ENCODE results near the gene FAM222B.
A peak's percentile ranks its signal among the peaks of the same experiment; 100 is the strongest.
"Not testable (repeated sequence)": the region's sequence is repeated elsewhere in the genome, so short reads cannot be mapped to it uniquely, and the experiment has no call there.

Gene FAM222B, protein sequence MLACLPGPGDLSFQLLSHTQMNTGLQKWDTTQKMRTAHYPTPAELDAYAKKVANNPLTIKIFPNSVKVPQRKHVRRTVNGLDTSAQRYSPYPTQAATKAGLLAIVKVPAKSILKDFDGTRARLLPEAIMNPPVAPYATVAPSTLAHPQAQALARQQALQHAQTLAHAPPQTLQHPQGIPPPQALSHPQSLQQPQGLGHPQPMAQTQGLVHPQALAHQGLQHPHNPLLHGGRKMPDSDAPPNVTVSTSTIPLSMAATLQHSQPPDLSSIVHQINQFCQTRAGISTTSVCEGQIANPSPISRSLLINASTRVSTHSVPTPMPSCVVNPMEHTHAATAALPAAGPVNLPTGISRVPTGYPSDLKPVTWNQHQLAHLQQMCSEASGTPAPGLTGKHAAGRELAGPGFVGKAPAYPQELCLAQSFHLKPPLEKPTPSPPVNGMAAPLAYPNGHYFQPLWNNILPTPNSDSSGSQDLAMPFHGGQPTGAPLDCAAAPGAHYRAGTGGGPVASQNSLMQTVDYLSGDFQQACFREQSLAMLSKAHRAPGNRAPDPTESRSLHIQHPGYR

GRCh38 chr17:28842282-28843012 lies at the start of gene FAM222B:
Gene FAM222B (minus strand): TSS chr17:28842790. CDS start chr17:28766667, 76,123 bp downstream.
- DNase-seq (ENCODE audit: low spot score): peak; percentile 86

DNA sequence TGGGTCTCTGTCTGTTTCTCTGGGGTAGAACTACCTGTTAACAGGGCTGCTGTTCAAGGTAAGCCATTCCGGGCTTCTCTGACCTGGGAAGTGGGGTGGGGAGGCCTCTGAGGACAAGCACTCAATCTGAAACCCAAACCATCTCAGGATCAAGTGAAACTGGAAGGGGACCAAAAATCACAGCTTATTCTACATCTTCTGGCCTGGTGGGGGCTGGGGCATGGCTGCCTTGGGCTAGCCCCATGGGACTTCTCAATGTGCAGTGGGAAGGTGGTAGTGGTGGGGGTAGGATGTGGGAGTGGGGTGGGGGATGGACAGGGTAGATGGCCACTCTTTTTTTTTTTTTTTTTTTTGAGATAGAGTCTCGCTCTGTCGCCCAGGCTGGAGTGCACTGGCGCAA lies 49.4 kb upstream of the FAM222B start:
- DNase-seq (ENCODE audit: low spot score): no peak

DNA sequence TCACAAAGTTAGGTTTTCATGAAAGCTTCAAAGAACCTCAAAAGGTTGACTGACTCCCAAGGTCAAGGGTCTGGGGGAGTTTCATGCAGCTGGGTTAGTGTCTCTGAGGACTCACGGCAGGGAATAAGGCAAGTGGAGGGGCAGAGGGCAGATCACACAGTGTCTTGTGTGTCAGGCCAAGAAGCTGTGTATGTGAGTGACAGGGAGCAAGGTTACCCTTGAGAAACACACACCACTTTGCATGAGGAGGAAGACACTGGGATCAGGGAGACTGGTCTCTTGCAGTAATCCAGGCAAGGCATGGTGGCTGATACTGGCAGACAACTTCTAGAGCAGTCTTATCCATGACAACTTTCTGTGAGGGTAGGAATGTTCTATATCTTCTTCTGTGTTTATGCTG lies 48.6 kb upstream of the FAM222B start:
- DNase-seq (ENCODE audit: low spot score): no peak

- DNase-seq (ENCODE audit: low spot score): no peak
Measured at GRCh38 chr17:28889996-28890395, 47.4 kb upstream of the FAM222B start.

- no peak for DNase-seq (ENCODE audit: low spot score)
Measured at GRCh38 chr17:28888832-28889231, 46.2 kb upstream of the FAM222B start.

DNA sequence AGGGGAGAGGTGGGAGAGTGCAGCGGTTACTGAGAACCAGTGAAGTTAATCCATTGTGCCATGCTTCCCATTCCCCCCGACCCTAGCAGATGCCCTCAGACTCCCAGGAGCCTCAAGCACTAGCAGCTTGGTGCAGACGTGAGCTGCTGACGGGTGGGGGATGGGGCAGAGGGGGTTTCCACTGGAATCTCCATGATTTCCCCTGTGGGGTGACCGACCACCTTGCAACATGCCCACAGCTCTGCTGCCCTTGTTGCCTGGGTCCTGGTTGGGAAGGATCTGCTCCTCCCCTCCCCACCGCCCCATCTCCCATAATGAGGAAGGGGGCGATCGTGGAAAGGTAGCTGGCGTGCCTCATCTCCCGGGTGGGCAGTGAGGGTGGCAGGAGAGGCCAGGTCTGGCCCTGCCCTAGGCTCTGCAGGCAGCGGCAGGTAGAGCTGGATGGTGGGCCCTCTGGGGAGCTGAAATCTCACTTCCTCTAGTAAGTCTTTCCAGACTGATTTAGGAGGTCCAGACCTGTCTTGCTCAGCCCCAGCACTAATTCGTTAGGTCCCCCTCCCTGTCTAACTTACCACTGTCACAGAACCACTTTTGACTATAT lies 45.4 kb upstream of the FAM222B start:
- DNase-seq (ENCODE audit: low spot score): no peak

- DNase-seq (ENCODE audit: low spot score): no peak
Measured at GRCh38 chr17:28885951-28886350, 43.4 kb upstream of the FAM222B start.

DNA sequence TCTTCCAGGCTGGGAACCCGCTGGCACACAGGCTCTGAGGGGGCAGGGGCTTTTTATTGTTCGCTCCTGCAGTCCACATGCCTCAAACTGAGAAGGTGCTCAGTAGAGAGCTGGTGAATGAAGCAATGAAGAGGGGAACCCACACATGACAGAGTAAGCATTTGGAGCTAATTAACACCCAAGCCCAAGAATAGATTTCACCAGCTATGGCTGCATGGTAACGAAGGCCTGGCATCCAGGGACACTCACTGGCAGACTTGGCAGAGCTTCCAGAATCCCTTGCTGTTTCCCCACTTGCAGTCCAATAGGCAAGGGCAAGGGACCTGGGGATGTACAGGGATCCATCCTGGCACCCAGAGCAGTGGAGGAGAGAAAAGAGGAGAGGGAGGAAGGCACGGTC lies 42.8 kb upstream of the FAM222B start:
- no peak for DNase-seq (ENCODE audit: low spot score)

DNA sequence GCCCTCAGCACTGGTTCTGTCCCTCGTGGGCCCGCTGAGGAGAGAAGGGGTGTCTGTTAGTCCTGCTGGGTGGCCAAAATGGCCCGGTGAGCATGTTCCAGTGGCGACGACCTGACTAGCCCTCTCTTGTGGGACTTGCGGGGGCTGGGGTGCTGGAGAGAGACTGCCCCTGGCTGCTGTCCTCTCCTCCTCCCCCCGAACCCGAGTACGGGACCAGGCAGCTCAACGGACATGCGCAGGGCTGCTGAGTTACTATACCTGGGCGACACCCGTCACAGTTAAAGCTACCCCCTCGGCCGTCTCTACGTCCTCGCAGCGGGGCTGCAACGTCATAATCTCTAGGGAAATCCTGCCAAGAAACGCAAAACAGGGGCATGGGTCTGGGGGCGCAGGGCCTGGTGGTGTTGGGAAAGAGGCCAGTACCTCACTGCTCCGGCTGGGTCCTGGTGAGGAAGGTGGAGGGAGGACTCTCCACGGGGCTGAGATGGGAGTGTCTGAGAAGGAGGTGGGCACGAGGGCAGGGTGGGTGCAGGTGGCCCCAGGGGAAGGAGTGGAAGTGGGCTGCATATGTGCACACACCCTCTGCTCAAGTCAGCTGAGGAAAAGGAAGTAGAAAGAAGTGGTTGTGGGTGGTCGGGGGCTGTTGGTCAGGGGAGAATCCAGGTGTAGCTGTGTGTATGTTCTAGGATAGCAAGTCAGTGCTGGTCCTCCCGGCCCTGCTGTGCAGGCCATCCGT lies 41.5 kb upstream of the FAM222B start:
- DNase-seq (ENCODE audit: low spot score): no peak

- DNase-seq (ENCODE audit: low spot score): no peak
Measured at GRCh38 chr17:28882154-28882895, 39.7 kb upstream of the FAM222B start.

DNA sequence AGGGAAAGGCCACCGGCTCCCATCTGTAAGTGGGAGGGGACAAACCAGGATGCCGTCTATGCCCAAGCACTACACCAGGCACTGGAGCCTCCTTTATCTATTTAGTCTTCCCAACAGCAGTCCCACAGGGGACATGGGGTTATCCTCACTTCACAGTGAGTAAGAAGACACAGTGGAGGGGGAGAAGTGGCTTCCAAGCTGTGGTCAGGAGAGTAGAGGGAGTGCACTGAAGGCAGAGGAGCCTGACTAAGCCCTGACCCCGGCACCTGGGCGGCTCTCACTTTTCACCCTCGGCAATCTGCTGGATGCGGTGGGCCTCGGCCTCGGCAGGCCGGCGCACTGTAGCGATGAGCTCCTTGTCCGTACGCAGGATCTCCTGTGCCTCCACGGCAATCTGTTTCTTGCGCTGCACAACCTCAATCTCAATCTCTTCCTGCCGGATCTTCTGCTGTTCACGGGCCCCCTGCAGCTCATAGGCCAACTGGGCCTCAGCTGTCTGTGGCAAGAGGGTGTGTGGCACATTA lies 39.0 kb upstream of the FAM222B start:
- no peak for DNase-seq (ENCODE audit: low spot score)

DNA sequence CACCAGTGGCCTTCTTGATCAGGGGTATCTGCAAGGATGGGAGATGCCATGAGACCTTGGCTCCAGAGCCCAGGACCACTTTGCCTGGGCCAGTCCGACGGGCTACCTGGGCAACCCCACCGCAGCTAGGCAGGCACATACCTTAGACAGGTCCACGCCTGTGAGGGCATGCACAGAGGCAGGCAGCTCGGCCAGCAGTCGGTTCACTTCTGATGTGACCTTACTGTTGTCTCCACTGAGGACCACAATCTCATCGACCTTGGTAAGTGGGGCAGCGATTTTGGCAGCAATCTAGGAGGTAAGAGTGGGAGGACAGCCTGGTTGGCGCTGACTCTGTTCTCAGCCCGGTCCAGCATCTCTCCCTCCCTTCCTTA lies 38.0 kb upstream of the FAM222B start:
- no peak for DNase-seq (ENCODE audit: low spot score)

DNA sequence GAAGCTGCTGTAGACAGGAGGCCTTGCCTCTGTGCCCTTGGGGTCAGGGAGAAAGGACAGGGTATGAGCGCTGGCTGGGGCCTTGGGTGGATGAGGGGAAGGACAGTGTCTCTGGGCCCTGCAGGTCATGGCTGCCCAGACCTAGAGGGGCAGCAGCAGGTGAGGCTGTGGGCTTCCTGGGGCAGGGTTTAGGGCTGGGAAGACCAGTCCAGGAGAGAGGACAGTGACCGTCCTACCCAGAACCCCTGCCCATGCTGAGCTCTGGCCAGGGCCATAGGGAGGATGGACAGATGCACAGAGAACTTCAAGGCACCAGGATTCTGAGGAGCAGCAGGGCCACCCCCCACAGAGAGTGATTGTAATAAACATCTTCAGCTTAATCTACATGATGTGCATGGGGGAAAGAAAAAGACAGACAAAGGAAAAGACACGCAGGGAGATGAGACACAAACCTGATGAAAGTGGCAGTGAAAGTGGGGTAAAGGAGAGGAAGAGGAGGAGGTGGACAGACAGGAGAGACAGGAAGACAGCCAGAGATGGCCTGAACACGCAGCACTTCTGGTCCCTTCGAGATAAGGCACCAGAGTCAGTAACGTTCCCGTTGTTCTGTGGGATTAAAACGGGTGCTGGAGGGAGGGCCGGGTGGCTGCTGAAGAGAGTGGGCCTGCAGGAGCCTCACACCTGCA lies 37.4 kb upstream of the FAM222B start:
- no peak for DNase-seq (ENCODE audit: low spot score)

- DNase-seq (ENCODE audit: low spot score): no peak
Measured at GRCh38 chr17:28878981-28879380, 36.4 kb upstream of the FAM222B start.

GRCh38 chr17:28878158-28878910 lies 35.7 kb upstream of the FAM222B start:
- DNase-seq (ENCODE audit: low spot score): no peak

DNA sequence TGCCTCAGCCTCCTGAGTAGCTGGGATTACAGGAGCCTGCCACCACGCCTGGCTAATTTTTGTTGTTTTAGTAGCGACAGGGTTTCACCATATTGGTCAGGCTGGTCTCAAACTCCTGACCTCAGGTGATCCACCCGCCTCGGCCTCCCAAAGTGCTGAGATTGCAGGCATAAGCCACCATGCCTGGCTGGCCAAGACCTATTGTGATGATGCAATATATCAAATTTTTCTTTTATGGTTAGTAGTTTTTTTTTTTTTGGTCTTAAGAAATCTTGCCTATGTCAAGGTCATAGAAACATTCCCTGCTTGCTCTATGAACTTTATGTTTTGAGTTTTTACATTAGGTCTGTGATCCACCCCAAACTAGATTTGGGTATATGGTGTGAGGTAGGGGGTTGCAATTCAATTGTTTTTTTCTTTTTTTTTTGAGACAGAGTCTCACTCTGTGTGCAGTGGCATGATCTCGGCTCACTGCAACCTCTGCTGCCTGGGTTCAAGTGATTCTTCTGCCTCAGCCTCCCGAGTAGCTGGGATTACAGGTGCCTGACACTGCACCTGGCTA lies 34.6 kb upstream of the FAM222B start:
- DNase-seq (ENCODE audit: low spot score): not testable (repeated sequence)

DNA sequence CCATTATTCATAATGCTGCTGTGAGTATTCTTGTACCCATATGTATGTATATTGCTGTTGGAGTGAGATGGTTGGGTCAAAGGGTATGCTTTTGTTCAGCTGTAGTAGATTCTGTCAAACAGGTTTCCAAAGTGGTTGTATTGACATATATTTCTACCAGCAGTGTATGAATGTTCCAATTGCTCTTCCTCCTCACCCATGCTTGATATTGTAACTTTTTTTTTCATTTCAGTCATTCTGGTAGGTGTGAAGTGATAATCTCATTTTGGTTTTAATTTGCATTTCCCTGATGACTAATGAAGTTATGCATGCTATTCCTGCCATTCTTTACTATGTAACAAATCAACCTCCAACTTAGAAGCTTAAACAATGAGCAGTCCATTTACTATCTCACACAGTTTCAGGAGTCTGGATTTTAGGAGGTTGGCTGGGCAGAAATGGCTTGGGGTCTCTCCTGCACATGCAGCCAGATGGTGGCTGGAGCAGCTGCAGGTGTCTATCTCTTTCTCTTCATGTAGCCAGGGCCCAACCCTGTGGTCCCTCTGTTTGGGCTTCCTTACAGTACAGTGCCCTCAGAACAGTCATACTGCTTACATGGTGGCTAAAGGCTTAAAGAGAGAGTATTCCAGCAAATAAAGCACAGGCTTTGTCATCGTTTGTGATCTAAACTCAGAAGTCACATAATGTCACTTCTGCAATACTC lies 33.4 kb upstream of the FAM222B start:
- DNase-seq (ENCODE audit: low spot score): no peak

DNA sequence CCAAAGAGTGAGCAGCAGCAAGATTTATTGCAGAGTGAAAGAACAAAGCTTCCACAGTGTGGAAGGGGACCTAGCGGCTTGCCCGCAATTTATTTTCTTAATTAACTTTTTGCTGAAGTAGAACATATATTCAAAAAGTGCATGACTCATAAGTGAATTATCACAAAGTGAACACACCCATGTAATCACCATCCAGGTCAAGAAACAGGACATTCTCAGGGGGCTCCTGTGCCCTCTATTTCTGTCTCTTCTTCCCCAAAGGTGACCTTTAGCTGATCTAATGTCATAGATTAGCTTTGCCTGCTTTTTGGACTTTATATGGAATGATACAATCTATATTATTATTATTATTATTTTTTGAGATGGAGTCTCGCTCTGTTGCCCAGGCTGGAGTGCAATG lies 32.2 kb upstream of the FAM222B start:
- DNase-seq (ENCODE audit: low spot score): no peak

- DNase-seq (ENCODE audit: low spot score): no peak
Measured at GRCh38 chr17:28873839-28874238, 31.2 kb upstream of the FAM222B start.

Data from CD4-positive, alpha-beta T cell treated with Interleukin-15 for 4 hours (primary cell).